HEK293 (cell line): ENCODE measurements around the gene GRK2.

Experiments used
- HOXA7 ChIP-seq: sonication (generic); formaldehyde crosslinking; IDR thresholded peaks from 2 replicates; pipeline ENCODE4 v1.8.1; 2022; ENCODE audit warnings: missing genetic modification reagents, borderline replicate concordance
- KLF9 ChIP-seq: fragments of 450-650 bp; formaldehyde crosslinking; IDR thresholded peaks from 2 replicates; pipeline ENCODE4 v1.5.1; 2016; ENCODE audit warnings: missing biosample characterization, missing genetic modification characterization, low read depth
- OSR2 ChIP-seq: fragments of 450-650 bp; formaldehyde crosslinking; IDR thresholded peaks from 2 replicates; pipeline ENCODE4 v1.5.1; 2016; ENCODE audit warnings: missing biosample characterization, missing genetic modification characterization
- SP3 ChIP-seq: fragments of 450-650 bp; formaldehyde crosslinking; IDR thresholded peaks from 2 replicates; pipeline ENCODE4 v1.5.1; 2016; ENCODE audit warnings: missing biosample characterization, missing genetic modification characterization
- SP7 ChIP-seq: fragments of 450-650 bp; formaldehyde crosslinking; IDR thresholded peaks from 2 replicates; pipeline ENCODE4 v1.5.1; 2016; ENCODE audit warnings: missing biosample characterization, missing genetic modification characterization
- YY1 ChIP-seq: fragments of 450-650 bp; formaldehyde crosslinking; IDR thresholded peaks from 2 replicates; pipeline ENCODE4 v1.5.1; 2018; ENCODE audit warnings: missing biosample characterization, missing genetic modification characterization
- ZBTB21 ChIP-seq: fragments of 450-650 bp; formaldehyde crosslinking; IDR thresholded peaks from 2 replicates; pipeline ENCODE4 v1.5.1; 2017; ENCODE audit warnings: missing biosample characterization, missing genetic modification characterization
- ZBTB48 ChIP-seq: fragments of 450-650 bp; formaldehyde crosslinking; IDR thresholded peaks from 2 replicates; pipeline ENCODE4 v1.5.1; 2016; ENCODE audit warnings: missing biosample characterization, missing genetic modification characterization
- ZEB2 ChIP-seq: fragments of 450-650 bp; formaldehyde crosslinking; IDR thresholded peaks from 2 replicates; pipeline ENCODE4 v1.5.1; 2016; ENCODE audit warnings: missing biosample characterization, missing genetic modification characterization
- ZFP37 ChIP-seq: fragments of 450-650 bp; formaldehyde crosslinking; IDR thresholded peaks from 2 replicates; pipeline ENCODE4 v1.5.1; 2016; ENCODE audit warnings: missing biosample characterization, missing genetic modification characterization
- ZNF223 ChIP-seq: fragments of 450-650 bp; formaldehyde crosslinking; IDR thresholded peaks from 2 replicates; pipeline ENCODE4 v1.5.1; 2016; ENCODE audit warnings: missing biosample characterization, missing genetic modification characterization
- ZNF23 ChIP-seq: fragments of 450-650 bp; formaldehyde crosslinking; IDR thresholded peaks from 2 replicates; pipeline ENCODE4 v1.5.1; 2016; ENCODE audit warnings: missing biosample characterization, missing genetic modification characterization, borderline replicate concordance
- ZNF341 ChIP-seq: fragments of 450-650 bp; formaldehyde crosslinking; IDR thresholded peaks from 2 replicates; pipeline ENCODE4; 2016; ENCODE audit warnings: low read depth, missing biosample characterization, missing genetic modification characterization
- ZNF37A ChIP-seq: fragments of 450-650 bp; IDR thresholded peaks from 2 replicates; pipeline ENCODE4 v1.5.1; 2018; ENCODE audit warnings: missing biosample characterization, missing genetic modification characterization
- ZNF391 ChIP-seq: fragments of 450-650 bp; formaldehyde crosslinking; IDR thresholded peaks from 2 replicates; pipeline ENCODE4 v1.5.1; 2016; ENCODE audit warnings: low read depth, missing biosample characterization, missing genetic modification characterization, borderline replicate concordance
- ZNF549 ChIP-seq: fragments of 450-650 bp; IDR thresholded peaks from 2 replicates; pipeline ENCODE4 v1.5.1; 2018; ENCODE audit warnings: missing biosample characterization, missing genetic modification characterization, mild to moderate bottlenecking, inconsistent platforms, moderate library complexity
- ZNF571 ChIP-seq: fragments of 450-650 bp; formaldehyde crosslinking; IDR thresholded peaks from 2 replicates; pipeline ENCODE4 v1.5.0; 2017; ENCODE audit warnings: missing biosample characterization, missing genetic modification characterization
- ZNF596 ChIP-seq: fragments of 450-650 bp; IDR thresholded peaks from 2 replicates; pipeline ENCODE4 v1.5.0; 2018; ENCODE audit warnings: missing biosample characterization, mild to moderate bottlenecking, missing genetic modification characterization, moderate library complexity
- ZNF629 ChIP-seq: fragments of 450-650 bp; formaldehyde crosslinking; IDR thresholded peaks from 2 replicates; pipeline ENCODE4 v1.5.1; 2017; ENCODE audit warnings: missing biosample characterization, missing genetic modification characterization
- ZNF660 ChIP-seq: fragments of 450-650 bp; IDR thresholded peaks from 2 replicates; pipeline ENCODE4 v1.5.1; 2018; ENCODE audit warnings: missing biosample characterization, mild to moderate bottlenecking, missing genetic modification characterization
- TF ChIP-seq, protein P1 (sequence below): fragments of 450-650 bp; formaldehyde crosslinking; IDR thresholded peaks from 2 replicates; pipeline ENCODE4 v1.5.1; 2016; ENCODE audit warnings: missing biosample characterization, missing genetic modification characterization, borderline replicate concordance
- TF ChIP-seq, protein P2 (sequence below): fragments of 450-650 bp; formaldehyde crosslinking; IDR thresholded peaks from 2 replicates; pipeline ENCODE4 v1.5.1; 2016; ENCODE audit warnings: missing biosample characterization, missing genetic modification characterization
- TF ChIP-seq, protein P3 (sequence below): fragments of 450-650 bp; formaldehyde crosslinking; IDR thresholded peaks from 2 replicates; pipeline ENCODE4 v1.5.1; 2016; ENCODE audit warnings: missing biosample characterization, missing genetic modification characterization
- TF ChIP-seq, protein P4 (sequence below): fragments of 450-650 bp; formaldehyde crosslinking; conservative IDR thresholded peaks from 2 replicates; pipeline ENCODE4 v1.5.1; 2016; ENCODE audit warnings: low read depth, missing biosample characterization, missing genetic modification characterization
- TF ChIP-seq, protein P5 (sequence below): fragments of 450-650 bp; formaldehyde crosslinking; IDR thresholded peaks from 2 replicates; pipeline ENCODE4 v1.5.1; 2016; ENCODE audit warnings: missing biosample characterization, missing genetic modification characterization, low read depth

GRK2 gene

DNA sequence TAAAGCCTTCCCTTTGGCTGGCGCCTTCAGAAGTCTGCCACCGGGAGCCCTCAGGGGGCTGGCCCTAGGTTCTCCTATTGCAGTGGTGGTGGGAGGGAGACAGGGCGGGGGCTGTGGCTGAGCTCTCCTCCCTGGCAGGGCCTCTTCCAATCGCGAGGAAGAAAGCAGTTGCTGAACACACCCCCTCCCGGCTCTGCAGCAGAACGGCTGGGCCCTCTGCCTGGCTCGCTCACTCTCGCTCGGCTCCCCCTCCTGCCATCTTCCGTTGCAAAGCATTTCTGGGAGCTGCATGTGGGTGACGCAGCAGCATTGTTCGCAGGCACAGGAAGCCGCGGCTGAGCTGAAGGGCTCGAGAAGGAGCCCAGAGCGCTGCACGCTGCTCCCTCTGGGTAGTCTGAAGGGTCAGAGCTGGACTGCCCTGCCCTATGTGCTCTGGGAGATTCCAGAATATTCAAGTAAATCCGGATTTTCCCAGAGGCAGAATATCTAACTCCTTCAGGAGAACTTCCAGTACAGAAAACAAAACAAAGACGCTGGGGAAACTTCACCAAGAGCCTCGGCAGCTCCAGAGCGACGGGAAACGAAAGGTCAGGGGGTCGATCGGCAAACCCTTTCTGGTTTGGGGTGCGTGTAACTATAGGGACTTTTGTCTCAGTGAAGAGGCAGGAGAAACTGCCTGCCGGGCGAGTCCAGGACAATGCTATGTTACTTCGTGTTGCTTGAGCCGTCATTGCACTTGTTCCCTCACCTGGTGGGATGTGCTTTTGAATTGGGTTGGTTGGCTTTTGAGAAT lies 26.3 kb upstream of the GRK2 start (continued):
- TF ChIP-seq ZNF391 (tag by site-specific recombination), result 0 out of 2 replicates have a peak, but pooled peaks have one; percentile 54
- TF ChIP-seq, protein P1, sequence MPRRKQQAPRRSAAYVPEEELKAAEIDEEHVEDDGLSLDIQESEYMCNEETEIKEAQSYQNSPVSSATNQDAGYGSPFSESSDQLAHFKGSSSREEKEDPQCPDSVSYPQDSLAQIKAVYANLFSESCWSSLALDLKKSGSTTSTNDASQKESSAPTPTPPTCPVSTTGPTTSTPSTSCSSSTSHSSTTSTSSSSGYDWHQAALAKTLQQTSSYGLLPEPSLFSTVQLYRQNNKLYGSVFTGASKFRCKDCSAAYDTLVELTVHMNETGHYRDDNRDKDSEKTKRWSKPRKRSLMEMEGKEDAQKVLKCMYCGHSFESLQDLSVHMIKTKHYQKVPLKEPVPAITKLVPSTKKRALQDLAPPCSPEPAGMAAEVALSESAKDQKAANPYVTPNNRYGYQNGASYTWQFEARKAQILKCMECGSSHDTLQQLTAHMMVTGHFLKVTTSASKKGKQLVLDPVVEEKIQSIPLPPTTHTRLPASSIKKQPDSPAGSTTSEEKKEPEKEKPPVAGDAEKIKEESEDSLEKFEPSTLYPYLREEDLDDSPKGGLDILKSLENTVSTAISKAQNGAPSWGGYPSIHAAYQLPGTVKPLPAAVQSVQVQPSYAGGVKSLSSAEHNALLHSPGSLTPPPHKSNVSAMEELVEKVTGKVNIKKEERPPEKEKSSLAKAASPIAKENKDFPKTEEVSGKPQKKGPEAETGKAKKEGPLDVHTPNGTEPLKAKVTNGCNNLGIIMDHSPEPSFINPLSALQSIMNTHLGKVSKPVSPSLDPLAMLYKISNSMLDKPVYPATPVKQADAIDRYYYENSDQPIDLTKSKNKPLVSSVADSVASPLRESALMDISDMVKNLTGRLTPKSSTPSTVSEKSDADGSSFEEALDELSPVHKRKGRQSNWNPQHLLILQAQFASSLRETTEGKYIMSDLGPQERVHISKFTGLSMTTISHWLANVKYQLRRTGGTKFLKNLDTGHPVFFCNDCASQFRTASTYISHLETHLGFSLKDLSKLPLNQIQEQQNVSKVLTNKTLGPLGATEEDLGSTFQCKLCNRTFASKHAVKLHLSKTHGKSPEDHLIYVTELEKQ (tag by site-specific recombination), result no peak
- TF ChIP-seq, protein P2, sequence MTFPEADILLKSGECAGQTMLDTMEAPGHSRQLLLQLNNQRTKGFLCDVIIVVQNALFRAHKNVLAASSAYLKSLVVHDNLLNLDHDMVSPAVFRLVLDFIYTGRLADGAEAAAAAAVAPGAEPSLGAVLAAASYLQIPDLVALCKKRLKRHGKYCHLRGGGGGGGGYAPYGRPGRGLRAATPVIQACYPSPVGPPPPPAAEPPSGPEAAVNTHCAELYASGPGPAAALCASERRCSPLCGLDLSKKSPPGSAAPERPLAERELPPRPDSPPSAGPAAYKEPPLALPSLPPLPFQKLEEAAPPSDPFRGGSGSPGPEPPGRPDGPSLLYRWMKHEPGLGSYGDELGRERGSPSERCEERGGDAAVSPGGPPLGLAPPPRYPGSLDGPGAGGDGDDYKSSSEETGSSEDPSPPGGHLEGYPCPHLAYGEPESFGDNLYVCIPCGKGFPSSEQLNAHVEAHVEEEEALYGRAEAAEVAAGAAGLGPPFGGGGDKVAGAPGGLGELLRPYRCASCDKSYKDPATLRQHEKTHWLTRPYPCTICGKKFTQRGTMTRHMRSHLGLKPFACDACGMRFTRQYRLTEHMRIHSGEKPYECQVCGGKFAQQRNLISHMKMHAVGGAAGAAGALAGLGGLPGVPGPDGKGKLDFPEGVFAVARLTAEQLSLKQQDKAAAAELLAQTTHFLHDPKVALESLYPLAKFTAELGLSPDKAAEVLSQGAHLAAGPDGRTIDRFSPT, result 0 out of 2 replicates have a peak, but pooled peaks have one; percentile 46
- TF ChIP-seq ZBTB21 (tag by site-specific recombination), result 0 out of 2 replicates have a peak, but pooled peaks have one; percentile 27
- TF ChIP-seq ZNF549 (tag by site-specific recombination), result no peak
- 0 out of 2 replicates have a peak, but pooled peaks have one; percentile 19 for TF ChIP-seq SP7 (tag by site-specific recombination)
- peak; percentile 64; the same call in 1 of the 2 replicates for TF ChIP-seq KLF9 (tag by site-specific recombination)
- TF ChIP-seq ZNF660, result peak; percentile 88; the same call in 1 of the 2 replicates
- TF ChIP-seq ZNF223 (tag by site-specific recombination), result no peak
- no peak for TF ChIP-seq ZNF37A (tag by site-specific recombination)
- no peak for TF ChIP-seq ZFP37 (tag by site-specific recombination)
- TF ChIP-seq, protein P3, sequence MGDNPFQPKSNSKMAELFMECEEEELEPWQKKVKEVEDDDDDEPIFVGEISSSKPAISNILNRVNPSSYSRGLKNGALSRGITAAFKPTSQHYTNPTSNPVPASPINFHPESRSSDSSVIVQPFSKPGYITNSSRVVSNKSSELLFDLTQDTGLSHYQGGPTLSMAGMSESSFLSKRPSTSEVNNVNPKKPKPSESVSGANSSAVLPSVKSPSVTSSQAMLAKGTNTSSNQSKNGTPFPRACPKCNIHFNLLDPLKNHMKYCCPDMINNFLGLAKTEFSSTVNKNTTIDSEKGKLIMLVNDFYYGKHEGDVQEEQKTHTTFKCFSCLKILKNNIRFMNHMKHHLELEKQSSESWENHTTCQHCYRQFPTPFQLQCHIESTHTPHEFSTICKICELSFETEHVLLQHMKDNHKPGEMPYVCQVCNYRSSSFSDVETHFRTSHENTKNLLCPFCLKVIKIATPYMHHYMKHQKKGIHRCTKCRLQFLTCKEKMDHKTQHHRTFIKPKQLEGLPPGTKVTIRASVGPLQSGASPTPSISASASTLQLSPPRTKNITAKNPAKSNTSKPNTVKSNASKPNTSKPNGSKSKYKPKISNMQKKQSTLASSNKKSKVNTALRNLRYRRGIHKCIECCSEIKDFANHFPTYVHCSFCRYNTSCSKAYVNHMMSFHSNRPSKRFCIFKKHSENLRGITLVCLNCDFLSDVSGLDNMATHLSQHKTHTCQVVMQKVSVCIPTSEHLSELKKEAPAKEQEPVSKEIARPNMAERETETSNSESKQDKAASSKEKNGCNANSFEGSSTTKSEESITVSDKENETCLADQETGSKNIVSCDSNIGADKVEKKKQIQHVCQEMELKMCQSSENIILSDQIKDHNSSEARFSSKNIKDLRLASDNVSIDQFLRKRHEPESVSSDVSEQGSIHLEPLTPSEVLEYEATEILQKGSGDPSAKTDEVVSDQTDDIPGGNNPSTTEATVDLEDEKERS (tag by site-specific recombination), result no peak
- peak; percentile 88 for TF ChIP-seq OSR2
- TF ChIP-seq ZNF23 (tag by site-specific recombination), result no peak
- TF ChIP-seq YY1 (tag by site-specific recombination), result peak; percentile 20; the same call in 1 of the 2 replicates
- no peak for TF ChIP-seq ZNF571 (tag by site-specific recombination)
- peak; percentile 93 for TF ChIP-seq ZNF596 (tag by site-specific recombination)
- TF ChIP-seq ZNF341 (tag by site-specific recombination), result 0 out of 2 replicates have a peak, but pooled peaks have one; percentile 47
- no peak for TF ChIP-seq HOXA7 (CRISPR knock-in tag)
- TF ChIP-seq, protein P4, sequence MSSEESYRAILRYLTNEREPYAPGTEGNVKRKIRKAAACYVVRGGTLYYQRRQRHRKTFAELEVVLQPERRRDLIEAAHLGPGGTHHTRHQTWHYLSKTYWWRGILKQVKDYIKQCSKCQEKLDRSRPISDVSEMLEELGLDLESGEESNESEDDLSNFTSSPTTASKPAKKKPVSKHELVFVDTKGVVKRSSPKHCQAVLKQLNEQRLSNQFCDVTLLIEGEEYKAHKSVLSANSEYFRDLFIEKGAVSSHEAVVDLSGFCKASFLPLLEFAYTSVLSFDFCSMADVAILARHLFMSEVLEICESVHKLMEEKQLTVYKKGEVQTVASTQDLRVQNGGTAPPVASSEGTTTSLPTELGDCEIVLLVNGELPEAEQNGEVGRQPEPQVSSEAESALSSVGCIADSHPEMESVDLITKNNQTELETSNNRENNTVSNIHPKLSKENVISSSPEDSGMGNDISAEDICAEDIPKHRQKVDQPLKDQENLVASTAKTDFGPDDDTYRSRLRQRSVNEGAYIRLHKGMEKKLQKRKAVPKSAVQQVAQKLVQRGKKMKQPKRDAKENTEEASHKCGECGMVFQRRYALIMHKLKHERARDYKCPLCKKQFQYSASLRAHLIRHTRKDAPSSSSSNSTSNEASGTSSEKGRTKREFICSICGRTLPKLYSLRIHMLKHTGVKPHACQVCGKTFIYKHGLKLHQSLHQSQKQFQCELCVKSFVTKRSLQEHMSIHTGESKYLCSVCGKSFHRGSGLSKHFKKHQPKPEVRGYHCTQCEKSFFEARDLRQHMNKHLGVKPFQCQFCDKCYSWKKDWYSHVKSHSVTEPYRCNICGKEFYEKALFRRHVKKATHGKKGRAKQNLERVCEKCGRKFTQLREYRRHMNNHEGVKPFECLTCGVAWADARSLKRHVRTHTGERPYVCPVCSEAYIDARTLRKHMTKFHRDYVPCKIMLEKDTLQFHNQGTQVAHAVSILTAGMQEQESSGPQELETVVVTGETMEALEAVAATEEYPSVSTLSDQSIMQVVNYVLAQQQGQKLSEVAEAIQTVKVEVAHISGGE, result peak; percentile 37; the same call in 1 of the 2 replicates
- TF ChIP-seq, protein P5, sequence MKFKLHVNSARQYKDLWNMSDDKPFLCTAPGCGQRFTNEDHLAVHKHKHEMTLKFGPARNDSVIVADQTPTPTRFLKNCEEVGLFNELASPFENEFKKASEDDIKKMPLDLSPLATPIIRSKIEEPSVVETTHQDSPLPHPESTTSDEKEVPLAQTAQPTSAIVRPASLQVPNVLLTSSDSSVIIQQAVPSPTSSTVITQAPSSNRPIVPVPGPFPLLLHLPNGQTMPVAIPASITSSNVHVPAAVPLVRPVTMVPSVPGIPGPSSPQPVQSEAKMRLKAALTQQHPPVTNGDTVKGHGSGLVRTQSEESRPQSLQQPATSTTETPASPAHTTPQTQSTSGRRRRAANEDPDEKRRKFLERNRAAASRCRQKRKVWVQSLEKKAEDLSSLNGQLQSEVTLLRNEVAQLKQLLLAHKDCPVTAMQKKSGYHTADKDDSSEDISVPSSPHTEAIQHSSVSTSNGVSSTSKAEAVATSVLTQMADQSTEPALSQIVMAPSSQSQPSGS (tag by site-specific recombination), result no peak
- TF ChIP-seq ZEB2, result peak; percentile 15; the same call in 1 of the 2 replicates
- TF ChIP-seq ZBTB48 (tag by site-specific recombination), result peak; percentile 30; the same call in 1 of the 2 replicates
- TF ChIP-seq SP3, result peak; percentile 56
- TF ChIP-seq ZNF629 (tag by site-specific recombination), result peak; percentile 74
